Stimulated activated naive CD4-positive, alpha-beta T cell treated with Interleukin-2 at 50 U/mL for 16 hours (primary cell): ENCODE results near the gene PELI2.

ENCODE experiments used
- DNase-seq: peaks from one replicate; lab custom pipeline; 2025; lab: John Stamatoyannopoulos, UW

PELI2 gene

GRCh38 chr14:56117765-56118610, at the start of gene PELI2:
PELI2 (plus strand) TSS chr14:56118411; CDS start chr14:56118661, 250 bp downstream.
- DNase-seq: peak; percentile 69

- no peak for DNase-seq
Observed at GRCh38 chr14:56073799-56074198, 44.4 kb upstream of the PELI2 start.

GRCh38 chr14:56075301-56075700, 42.9 kb upstream of the PELI2 start:
- no peak for DNase-seq

- DNase-seq: no peak
Observed at GRCh38 chr14:56081139-56081538, 37.1 kb upstream of the PELI2 start.

GRCh38 chr14:56082880-56083279, 35.3 kb upstream of the PELI2 start:
- DNase-seq: no peak

- no peak for DNase-seq
Observed at GRCh38 chr14:56085471-56085870, 32.7 kb upstream of the PELI2 start.

- DNase-seq: no peak
Observed at GRCh38 chr14:56087671-56088471, 30.3 kb upstream of the PELI2 start.

- no peak for DNase-seq
Observed at GRCh38 chr14:56088941-56089340, 29.3 kb upstream of the PELI2 start.

GRCh38 chr14:56092763-56093162, 25.4 kb upstream of the PELI2 start:
- no peak for DNase-seq

GRCh38 chr14:56094076-56094475, 24.1 kb upstream of the PELI2 start:
- no peak for DNase-seq

- no peak for DNase-seq
Observed at GRCh38 chr14:56098021-56098420, 20.2 kb upstream of the PELI2 start.

GRCh38 chr14:56099081-56099797, 19.0 kb upstream of the PELI2 start:
- DNase-seq: no peak

- DNase-seq: no peak
Observed at GRCh38 chr14:56100556-56100955, 17.7 kb upstream of the PELI2 start.

GRCh38 chr14:56102941-56103340, 15.3 kb upstream of the PELI2 start:
- no peak for DNase-seq

GRCh38 chr14:56107615-56108014, 10.6 kb upstream of the PELI2 start:
- no peak for DNase-seq

- no peak for DNase-seq
Observed at GRCh38 chr14:56108057-56108456, 10.2 kb upstream of the PELI2 start.

GRCh38 chr14:56112781-56113180, 5.4 kb upstream of the PELI2 start:
- no peak for DNase-seq

GRCh38 chr14:56115334-56115870, 2.8 kb upstream of the PELI2 start:
- no peak for DNase-seq

GRCh38 chr14:56115976-56116893, 2.0 kb upstream of the PELI2 start:
- DNase-seq: no peak

GRCh38 chr14:56118611-56119181, 485 bp downstream of the PELI2 start:
- DNase-seq: peak; percentile 24
